Osteoblast (primary cell): ENCODE measurements around the gene TMEM94. TPM values are rescaled to one million over a fixed set of nuclear protein-coding genes. Genes with fewer than 3 reads are reported as not detected.

ENCODE experiments used
- DNase-seq: peaks from one replicate; pipeline ENCODE4 v3.0.0; 2011; ENCODE audit warnings: low spot score, mixed read lengths; ENCODE audit not compliant: insufficient read length; ENCODE audit errors: missing footprints
- H2AFZ ChIP-seq: 2 replicates; pipeline ENCODE4 v1.6.0; 2011; ENCODE audit warnings: mild to moderate bottlenecking, low read length
- H3K27ac ChIP-seq: 2 replicates; pipeline ENCODE4 v1.5.1; 2011; ENCODE audit warnings: mild to moderate bottlenecking, low read depth, low read length, moderate library complexity
- H3K27me3 ChIP-seq: 2 replicates; pipeline ENCODE4 v1.6.0; 2012; ENCODE audit warnings: mild to moderate bottlenecking, control low read depth, inconsistent platforms, low read length, moderate library complexity; ENCODE audit not compliant: insufficient read depth
- H3K36me3 ChIP-seq: 2 replicates; pipeline ENCODE4 v1.5.1; 2011; ENCODE audit warnings: mild to moderate bottlenecking, low read length, control low read depth, moderate library complexity; ENCODE audit not compliant: insufficient read depth
- H3K4me1 ChIP-seq: 2 replicates; pipeline ENCODE4 v1.5.1; 2011; ENCODE audit warnings: mild to moderate bottlenecking, low read length, control low read depth, moderate library complexity; ENCODE audit not compliant: insufficient read depth
- H3K4me2 ChIP-seq: 2 replicates; pipeline ENCODE4 v1.6.0; 2011; ENCODE audit warnings: mild to moderate bottlenecking, low read length; ENCODE audit not compliant: insufficient read depth
- H3K4me3 ChIP-seq: fragments of 200-600 bp; sonication (generic); 3 replicates; pipeline ENCODE4 v1.5.1; 2012; ENCODE audit warnings: mild to moderate bottlenecking, low read length, inconsistent platforms; ENCODE audit not compliant: insufficient read depth
- H3K79me2 ChIP-seq: 2 replicates; pipeline ENCODE4 v1.6.0; 2012; ENCODE audit warnings: mild to moderate bottlenecking, low read length, control low read depth, inconsistent platforms; ENCODE audit not compliant: insufficient read depth
- H3K9me3 ChIP-seq: 2 replicates; pipeline ENCODE4 v1.5.1; 2011; ENCODE audit warnings: low read depth, low read length, control low read depth
- H4K20me1 ChIP-seq: 2 replicates; pipeline ENCODE4 v1.6.0; 2012; ENCODE audit warnings: mild to moderate bottlenecking, low read length, control low read depth; ENCODE audit not compliant: insufficient read depth
- CTCF ChIP-seq: IDR thresholded peaks from 2 replicates; pipeline ENCODE4 v1.5.1; 2011; ENCODE audit warnings: mild to moderate bottlenecking, low read depth, low read length, moderate library complexity; ENCODE audit errors: extremely low read depth
- total RNA-seq: library from RNA; depleted of rRNA; stranded (reverse); fragments of >200 nt; gene quantifications from 2 replicates; pipeline ENCODE4 v1.2.3, GENCODE V29; 2012

Gene TMEM94
- total RNA-seq, 1 donor = 38.0 TPM

GRCh38 chr17:75485688-75486087, 29.3 kb downstream of the TMEM94 start:
- Histone ChIP-seq H3K36me3 (no peaks in the 10 kb centered on the region), H3K4me2 (no peak overlapping the region), H4K20me1 (peaks cover 5% of the 10 kb centered on the region), H3K4me3 (no peak overlapping the region), H3K4me1 (no peaks in the 10 kb centered on the region), H3K79me2 (peaks cover 3% of the 10 kb centered on the region), H3K27ac (no peak overlapping the region), H2AFZ (no peak overlapping the region), H3K27me3 (no peaks in the 10 kb centered on the region), H3K9me3 (no peaks in the 10 kb centered on the region)
- TF ChIP-seq CTCF = no peak
- peak; percentile 83 for DNase-seq

DNA sequence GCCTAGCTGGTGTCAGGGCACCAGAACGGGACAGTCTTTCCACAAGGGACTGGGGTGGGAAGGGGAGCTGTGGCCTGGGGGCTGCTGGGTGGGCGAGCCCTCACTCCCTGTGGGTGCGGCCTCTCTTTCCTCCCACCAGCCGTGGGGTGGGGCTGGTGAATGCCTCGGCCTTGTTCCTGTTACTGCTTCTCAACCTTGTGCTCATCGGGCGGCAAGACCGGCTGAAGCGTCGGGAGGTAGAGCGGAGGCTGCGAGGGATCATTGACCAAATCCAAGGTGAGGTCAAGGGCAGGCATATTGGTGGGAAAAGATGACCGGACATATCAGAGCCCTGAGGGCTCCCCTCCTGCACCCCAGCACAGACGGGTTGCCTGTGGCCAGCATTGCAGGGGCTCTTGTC, 29.7 kb downstream of the TMEM94 start:
- Histone ChIP-seq H3K79me2 (peaks cover 3% of the 10 kb centered on the region), H3K27me3 (no peaks in the 10 kb centered on the region), H3K9me3 (no peaks in the 10 kb centered on the region), H3K27ac (no peak overlapping the region), H3K4me2 (no peak overlapping the region), H3K4me3 (no peak overlapping the region), H3K36me3 (no peaks in the 10 kb centered on the region), H2AFZ (no peak overlapping the region), H4K20me1 (peaks cover 5% of the 10 kb centered on the region), H3K4me1 (no peaks in the 10 kb centered on the region)
- TF ChIP-seq CTCF = no peak
- DNase-seq = no peak

DNA sequence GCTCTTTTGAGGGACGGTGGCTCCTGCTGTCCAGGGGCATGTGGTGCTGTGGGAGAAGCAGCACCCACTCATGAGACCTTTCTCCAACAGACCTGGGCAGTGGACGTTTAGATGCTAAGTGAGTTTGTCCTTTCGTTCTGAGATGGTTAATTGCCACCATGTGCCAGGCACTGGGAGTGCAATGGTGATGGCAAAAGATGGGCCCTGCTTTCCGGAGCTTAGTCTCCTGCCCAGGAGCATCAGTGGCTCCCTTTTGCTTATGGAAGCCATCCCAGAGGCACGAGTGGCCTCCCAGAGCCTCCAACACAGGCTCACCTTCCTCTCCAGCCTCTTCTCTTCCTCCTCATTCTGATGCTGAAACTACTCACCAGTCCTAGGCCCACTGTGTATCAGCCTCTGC, 30.5 kb downstream of the TMEM94 start:
- Histone ChIP-seq H3K36me3 (peaks cover under 1% of the 10 kb centered on the region), H3K79me2 (peaks cover 3% of the 10 kb centered on the region), H3K27ac (no peak overlapping the region), H3K4me3 (no peak overlapping the region), H2AFZ (no peak overlapping the region), H3K4me2 (no peak overlapping the region), H4K20me1 (peaks cover 5% of the 10 kb centered on the region), H3K27me3 (no peaks in the 10 kb centered on the region), H3K9me3 (no peaks in the 10 kb centered on the region), H3K4me1 (no peaks in the 10 kb centered on the region)
- no peak for DNase-seq
- no peak for TF ChIP-seq CTCF

GRCh38 chr17:75487351-75488070, 31.1 kb downstream of the TMEM94 start:
- Histone ChIP-seq H3K9me3 (no peaks in the 10 kb centered on the region), H2AFZ (no peak overlapping the region), H3K27me3 (no peaks in the 10 kb centered on the region), H3K36me3 (peaks cover 2% of the 10 kb centered on the region), H3K79me2 (peaks cover 3% of the 10 kb centered on the region), H4K20me1 (peaks cover 5% of the 10 kb centered on the region), H3K4me2 (no peak overlapping the region), H3K27ac (no peak overlapping the region), H3K4me1 (no peaks in the 10 kb centered on the region), H3K4me3 (no peak overlapping the region)
- TF ChIP-seq CTCF = peak; percentile 20
- peak; percentile 92 for DNase-seq
